A549 (cell line): Measurements from ENCODE around the gene PLPPR4. TPM values are rescaled to one million over a fixed set of nuclear protein-coding genes. Genes with fewer than 3 reads are reported as not detected.
"Not testable (repeated sequence)": the region's sequence is repeated elsewhere in the genome, so short reads cannot be mapped to it uniquely, and the experiment has no call there.

ENCODE experiments used
- ATAC-seq, 2 experiments: fragments of 200-7000 bp in 1 of 2; fragments of >200 bp in 1 of 2; cut with Nextera tagmentation in 1 of 2; cut with Tn5 transposase in 1 of 2; 3 replicates each; pipeline versions ENCODE4 v1.8.0 to v1.9.1; 2018 to 2020; ENCODE audit warnings: mild to moderate bottlenecking in 1 of 2, moderate library complexity in 1 of 2
- CTCF ChIA-PET: fragments of 300-600 bp; sonication (Branson Sonifier 250); formaldehyde crosslinking; extraction: SDS; loops from one replicate; lab custom pipeline; 2021; ENCODE audit warnings: antibody characterized with exemption, inconsistent platforms; lab: Yijun Ruan, JAX
- POLR2A ChIA-PET: fragments of 350-600 bp; formaldehyde crosslinking; extraction: SDS; loops from one replicate; lab custom pipeline; 2021; ENCODE audit warnings: antibody characterized with exemption, inconsistent platforms; lab: Yijun Ruan, JAX
- DNase-seq, 2 experiments: peaks; one replicate each; pipeline versions ENCODE4 v3.0.0 to v3.0.0-alpha.2; 2011 to 2016; ENCODE audit warnings: low read depth in 1 of 2, low spot score in 1 of 2
- FAIRE-seq: peaks from 2 replicates; lab custom pipeline; 2011; peaks lifted over from hg19 to GRCh38; lab: Jason Lieb, UNC
- H3K27ac ChIP-seq, 2 experiments: fragments of >200 bp; sonication (Bioruptor Twin); formaldehyde crosslinking; 3 replicates each; pipeline ENCODE4 v1.5.1; 2016 to 2017
- H3K4me1 ChIP-seq: fragments of >200 bp; sonication (Bioruptor Twin); formaldehyde crosslinking; 3 replicates; pipeline ENCODE4 v1.6.1; 2016
- H3K4me2 ChIP-seq: fragments of >200 bp; sonication (Bioruptor Twin); formaldehyde crosslinking; 3 replicates; pipeline ENCODE4 v1.6.1; 2016
- H3K4me3 ChIP-seq: fragments of >200 bp; sonication (Bioruptor Twin); formaldehyde crosslinking; 3 replicates; pipeline ENCODE4 v1.5.1; 2016
- H3K9me3 ChIP-seq: fragments of >200 bp; sonication (Bioruptor Twin); formaldehyde crosslinking; 3 replicates; pipeline ENCODE4 v1.6.1; 2016
- CBX2 ChIP-seq: fragments of 200-600 bp; sonication (generic); IDR thresholded peaks from 2 replicates; pipeline ENCODE4 v1.6.1; 2016; ENCODE audit warnings: low read depth, mild to moderate bottlenecking, borderline replicate concordance
- CBX8 ChIP-seq: fragments of 200-600 bp; sonication (generic); IDR thresholded peaks from 2 replicates; pipeline ENCODE4 v1.6.1; 2016
- CEBPB ChIP-seq, 2 experiments: fragments of >200 bp in 1 of 2; sonication (Bioruptor Twin) in 1 of 2; formaldehyde crosslinking in 1 of 2; IDR thresholded peaks; 2 replicates each; pipeline ENCODE4 v1.6.1; 2012 to 2016
- CTCF ChIP-seq: fragments of >200 bp; sonication (Bioruptor Twin); formaldehyde crosslinking; IDR thresholded peaks from 3 replicates; pipeline ENCODE4 v1.5.1; 2016
- EHF ChIP-seq: fragments of 250-450 bp; sonication (Bioruptor Pico); IDR thresholded peaks from 2 replicates; pipeline ENCODE4 v1.5.0; 2020; ENCODE audit warnings: mild to moderate bottlenecking
- ELK1 ChIP-seq: fragments of 150-350 bp; IDR thresholded peaks from 2 replicates; pipeline ENCODE4 v1.6.1; 2014; ENCODE audit warnings: low read depth, mild to moderate bottlenecking, low read length
- FOSB ChIP-seq: fragments of 250-450 bp; sonication (Bioruptor Pico); IDR thresholded peaks from 2 replicates; pipeline ENCODE4 v1.5.0; 2020; ENCODE audit warnings: mild to moderate bottlenecking, moderate library complexity
- HEYL ChIP-seq: fragments of 250-450 bp; sonication (Bioruptor Pico); IDR thresholded peaks from 2 replicates; pipeline ENCODE4 v1.8.0; 2021; ENCODE audit warnings: mild to moderate bottlenecking, moderate library complexity
- HOXA7 ChIP-seq: fragments of 250-450 bp; sonication (Bioruptor Pico); IDR thresholded peaks from 2 replicates; pipeline ENCODE4 v1.5.0; 2020; ENCODE audit warnings: mild to moderate bottlenecking, moderate library complexity
- MAFK ChIP-seq: fragments of 450-650 bp; IDR thresholded peaks from 2 replicates; pipeline ENCODE4 v1.6.1; 2014; ENCODE audit not compliant: partially characterized antibody
- MAX ChIP-seq: IDR thresholded peaks from 2 replicates; pipeline ENCODE4 v1.6.1; 2012
- MAZ ChIP-seq: fragments of 150-350 bp; IDR thresholded peaks from 2 replicates; pipeline ENCODE4 v1.6.1; 2014; ENCODE audit warnings: antibody characterized with exemption, low read depth, low read length, borderline replicate concordance
- NR3C1 ChIP-seq: fragments of >200 bp; sonication (Bioruptor Twin); formaldehyde crosslinking; IDR thresholded peaks from 3 replicates; pipeline ENCODE4 v1.6.1; 2017
- POLR2A ChIP-seq: IDR thresholded peaks from 2 replicates; pipeline ENCODE4 v1.6.1; 2012; ENCODE audit warnings: mild to moderate bottlenecking, low read length
- RAD21 ChIP-seq, 2 experiments: fragments of >200 bp in 1 of 2; sonication (Bioruptor Twin) in 1 of 2; formaldehyde crosslinking in 1 of 2; IDR thresholded peaks in 1 of 2; conservative IDR thresholded peaks in 1 of 2; 2 replicates in 1 of 2; 3 replicates in 1 of 2; pipeline ENCODE4 v1.6.1; 2012 to 2018; ENCODE audit warnings: inconsistent platforms in 1 of 2
- RFX5 ChIP-seq: fragments of 450-650 bp; IDR thresholded peaks from 2 replicates; pipeline ENCODE4 v1.7.1; 2014; ENCODE audit warnings: antibody characterized with exemption, mild to moderate bottlenecking, moderate library complexity
- RNF2 ChIP-seq: fragments of 200-600 bp; sonication (generic); IDR thresholded peaks from 2 replicates; pipeline ENCODE4 v1.6.1; 2016; ENCODE audit warnings: low read depth, mild to moderate bottlenecking, antibody characterized with exemption, moderate library complexity, borderline replicate concordance
- SMC3 ChIP-seq: fragments of >200 bp; sonication (Bioruptor Twin); formaldehyde crosslinking; IDR thresholded peaks from 3 replicates; pipeline ENCODE4 v1.6.1; 2018; ENCODE audit warnings: inconsistent platforms
- SREBF2 ChIP-seq: fragments of 450-650 bp; IDR thresholded peaks from 2 replicates; pipeline ENCODE4 v1.6.1; 2014; ENCODE audit warnings: mild to moderate bottlenecking, moderate library complexity
- TFCP2L1 ChIP-seq: fragments of 250-450 bp; sonication (Bioruptor Pico); IDR thresholded peaks from 2 replicates; pipeline ENCODE4 v1.5.0; 2021; ENCODE audit warnings: mild to moderate bottlenecking
- TP53 ChIP-seq: fragments of 250-450 bp; sonication (Bioruptor Pico); IDR thresholded peaks from 2 replicates; pipeline ENCODE4 v1.5.0; 2021; ENCODE audit warnings: mild to moderate bottlenecking, moderate library complexity
- ZC3H11A ChIP-seq: fragments of 450-650 bp; IDR thresholded peaks from 2 replicates; pipeline ENCODE4 v1.6.1; 2014; ENCODE audit warnings: antibody characterized with exemption, mild to moderate bottlenecking
- ZSCAN20 ChIP-seq: fragments of 250-450 bp; sonication (Bioruptor Pico); IDR thresholded peaks from 2 replicates; pipeline ENCODE4 v1.8.0; 2022; ENCODE audit warnings: mild to moderate bottlenecking, moderate library complexity
- WGBS: methylation state at CpG from one replicate; pipeline ENCODE4 v1.1.6; 2017; ENCODE audit errors: missing lambda C conversion rate; 5-methylcytosine and 5-hydroxymethylcytosine counted together
- polyA plus RNA-seq, 4 experiments: library from polyadenylated mRNA; depleted of rRNA in 3 of 4; stranded (reverse); fragments of >200 nt; fragmentation: RNase III in 1 of 4; extraction: RNeasy Plus Mini Kit Qiagen cat#74134 plus additional on column Dnase treatment in 1 of 4; gene quantifications; 2 replicates in 3 of 4; 3 replicates in 1 of 4; pipeline ENCODE4 v1.2.3, GENCODE V29; 2011 to 2017
- TF ChIP-seq, protein P1 (sequence below): fragments of 250-450 bp; sonication (Bioruptor Pico); IDR thresholded peaks from 2 replicates; pipeline ENCODE4 v1.5.0; 2020; ENCODE audit warnings: low read depth, mild to moderate bottlenecking, moderate library complexity

The PLPPR4 gene
- polyA plus RNA-seq, 2 of the 4 experiments (the other 2 are of a cell fraction) = not detected

GRCh38 chr1:99279525-99279924 lies 15.2 kb downstream of the PLPPR4 start:
- DNase-seq = no peak
- no peak for FAIRE-seq
- Histone ChIP-seq H3K4me1 (no peaks in the 10 kb centered on the region), H3K27ac (no peak overlapping the region), H3K4me3 (no peak overlapping the region), H3K9me3 (no peaks in the 10 kb centered on the region), H3K4me2 (no peak overlapping the region)
- no peak for ATAC-seq
- ChIA-PET POLR2A (no interaction called here), CTCF (no interaction called here)
- 16% methylated on average over 4 of the region's 4 CpGs for WGBS
- TF ChIP-seq TP53 (CRISPR knock-in tag) (no peak), RNF2 (no peak), FOSB (no peak), POLR2A (no peak), SMC3 (no peak), MAX (no peak), HOXA7 (CRISPR knock-in tag) (no peak), TFCP2L1 (no peak), SREBF2 (no peak), CBX8 (no peak), HEYL (no peak), ELK1 (no peak)

DNA sequence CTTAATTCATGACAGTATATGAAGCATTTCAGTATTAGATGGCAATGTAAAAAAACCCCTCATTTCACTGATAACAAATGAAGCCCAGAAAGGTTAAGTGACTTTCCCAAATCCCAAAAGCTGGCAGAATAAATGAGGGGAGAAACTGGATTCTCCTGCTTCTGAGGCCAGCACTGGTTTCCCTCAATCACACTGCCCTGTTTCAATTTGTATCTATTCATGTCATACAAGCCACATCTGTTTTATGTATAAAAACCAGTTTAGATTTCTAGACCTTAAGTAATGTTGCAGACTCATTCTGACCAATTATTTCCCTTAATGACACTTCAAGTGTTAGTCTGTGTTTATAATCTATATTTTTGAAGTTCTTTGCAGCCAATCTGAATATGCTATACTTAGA lies 16.8 kb downstream of the PLPPR4 start:
- POLR2A ChIA-PET = no interaction called here
- ATAC-seq = no peak

DNA sequence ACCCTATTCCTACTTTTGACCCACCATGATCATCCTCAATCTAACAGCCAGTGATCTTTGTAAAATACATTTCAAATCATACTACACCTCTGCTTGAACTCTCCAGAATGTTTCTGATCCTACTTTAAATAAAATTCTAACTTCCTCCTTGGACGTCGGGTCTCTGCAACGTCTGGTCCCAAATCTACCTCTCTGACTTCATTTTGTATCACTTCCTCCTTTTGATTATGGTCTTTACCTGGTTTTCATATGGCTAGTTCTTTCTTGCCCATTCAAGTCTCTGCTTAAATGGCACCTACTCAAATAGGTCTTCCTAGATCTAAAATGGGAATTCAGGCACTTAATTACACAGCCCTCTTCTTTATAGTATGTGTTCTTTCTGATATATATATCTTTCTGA lies 18.2 kb downstream of the PLPPR4 start:
- no peak overlapping the region for H3K27ac ChIP-seq
- TF ChIP-seq RNF2 = no peak
- FAIRE-seq (no peak), DNase-seq (no peak), ATAC-seq (no peak)
- ChIA-PET POLR2A (no interaction called here), CTCF (no interaction called here)
- H3K4me3 ChIP-seq = no peak overlapping the region
- 37% methylated on average over 3 of the region's 3 CpGs for WGBS
- no peaks in the 10 kb centered on the region for H3K9me3 ChIP-seq
- no peaks in the 10 kb centered on the region for H3K4me1 ChIP-seq
- H3K4me2 ChIP-seq = no peak overlapping the region

More for the DNA sequence above, 16.8 kb downstream of the PLPPR4 start:
- TF ChIP-seq MAZ = no peak
- TF ChIP-seq CEBPB (IDR thresholded peaks at IDR 0.05) = no peak
- TF ChIP-seq HOXA7 (CRISPR knock-in tag) = no peak
- no peak for TF ChIP-seq CTCF
- TF ChIP-seq MAFK = no peak
- no peak for TF ChIP-seq CBX2
- TF ChIP-seq ZSCAN20 (CRISPR knock-in tag) = no peak
- TF ChIP-seq RNF2 = no peak
- TF ChIP-seq RAD21 (conservative IDR thresholded peaks at IDR 0.05 in 1 of 2, IDR thresholded peaks at IDR 0.05 in 1 of 2) = no peak
- no peak for TF ChIP-seq RFX5
- TF ChIP-seq ZC3H11A = no peak
- no peak for TF ChIP-seq TFCP2L1
- TF ChIP-seq, protein P1, sequence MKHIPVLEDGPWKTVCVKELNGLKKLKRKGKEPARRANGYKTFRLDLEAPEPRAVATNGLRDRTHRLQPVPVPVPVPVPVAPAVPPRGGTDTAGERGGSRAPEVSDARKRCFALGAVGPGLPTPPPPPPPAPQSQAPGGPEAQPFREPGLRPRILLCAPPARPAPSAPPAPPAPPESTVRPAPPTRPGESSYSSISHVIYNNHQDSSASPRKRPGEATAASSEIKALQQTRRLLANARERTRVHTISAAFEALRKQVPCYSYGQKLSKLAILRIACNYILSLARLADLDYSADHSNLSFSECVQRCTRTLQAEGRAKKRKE (CRISPR knock-in tag) = no peak
- no peak for TF ChIP-seq EHF (CRISPR knock-in tag)
- TF ChIP-seq SMC3 = no peak
- TF ChIP-seq NR3C1 = no peak
- Histone ChIP-seq H3K27ac (no peak overlapping the region), H3K4me2 (no peak overlapping the region), H3K9me3 (no peaks in the 10 kb centered on the region), H3K4me3 (no peak overlapping the region), H3K4me1 (no peaks in the 10 kb centered on the region)
- DNase-seq (no peak), FAIRE-seq (no peak)
- CTCF ChIA-PET = no interaction called here

GRCh38 chr1:99283521-99283920 lies 19.2 kb downstream of the PLPPR4 start:
- not testable (repeated sequence) for ATAC-seq

More at GRCh38 chr1:99283521-99283920, 19.2 kb downstream of the PLPPR4 start:
- POLR2A ChIA-PET, H3K4me2 ChIP-seq, DNase-seq, FAIRE-seq, H3K27ac ChIP-seq, H3K9me3 ChIP-seq, H3K4me1 ChIP-seq, H3K4me3 ChIP-seq, CTCF ChIA-PET: not testable (repeated sequence)
- 48% methylated on average over 17 of the region's 18 CpGs for WGBS
